ELF-1 (cell line): Measurements from ENCODE around the gene INHBC.

Experiments
- DNase-seq: peaks from one replicate; pipeline ENCODE4 v3.0.0-alpha.2; 2016; ENCODE audit warnings: low read depth, low spot score

Gene INHBC

DNA sequence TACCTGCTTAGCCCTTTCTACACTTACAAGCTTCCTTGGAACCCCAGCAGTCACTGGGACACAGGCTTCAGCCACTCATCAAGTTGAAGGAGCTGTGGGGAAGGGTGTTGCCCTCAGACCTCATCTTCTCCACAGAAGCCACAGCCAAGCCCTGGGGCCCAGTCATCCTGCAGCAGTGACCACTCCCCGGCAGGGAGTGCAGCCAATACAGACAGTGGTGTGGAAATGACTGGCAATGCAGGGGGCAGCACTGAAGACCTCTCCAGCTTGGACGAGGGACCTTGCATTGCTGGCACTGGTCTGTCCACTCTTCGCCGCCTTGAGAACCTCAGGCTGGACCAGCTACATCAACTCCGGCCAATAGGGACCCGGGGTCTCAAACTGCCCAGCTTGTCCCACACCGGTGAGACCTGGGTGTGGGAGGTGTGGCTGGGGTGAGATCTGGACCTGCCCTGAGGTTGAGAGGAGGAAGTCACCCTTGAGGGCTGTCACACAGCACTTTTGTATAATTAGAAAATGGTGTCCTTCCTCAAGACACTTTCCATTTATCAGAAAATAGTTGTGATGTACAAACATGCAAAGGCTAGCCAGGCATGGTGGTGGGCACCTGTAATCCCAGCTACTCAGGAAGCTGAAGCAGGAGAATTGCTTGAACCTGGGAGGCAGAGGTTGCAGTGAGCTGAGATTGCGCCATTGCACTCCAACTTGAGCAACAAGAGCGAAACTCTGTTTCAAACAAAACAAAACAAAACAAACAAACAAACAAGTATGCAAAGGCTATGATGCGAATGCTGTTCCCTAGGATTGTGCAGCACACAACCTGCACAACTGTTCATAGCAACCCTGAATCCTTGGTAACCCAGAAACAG, 34.9 kb downstream of the INHBC start:
- DNase-seq, result no peak

- DNase-seq, result no peak
Observed at GRCh38 chr12:57470286-57470969, 35.8 kb downstream of the INHBC start.

DNA sequence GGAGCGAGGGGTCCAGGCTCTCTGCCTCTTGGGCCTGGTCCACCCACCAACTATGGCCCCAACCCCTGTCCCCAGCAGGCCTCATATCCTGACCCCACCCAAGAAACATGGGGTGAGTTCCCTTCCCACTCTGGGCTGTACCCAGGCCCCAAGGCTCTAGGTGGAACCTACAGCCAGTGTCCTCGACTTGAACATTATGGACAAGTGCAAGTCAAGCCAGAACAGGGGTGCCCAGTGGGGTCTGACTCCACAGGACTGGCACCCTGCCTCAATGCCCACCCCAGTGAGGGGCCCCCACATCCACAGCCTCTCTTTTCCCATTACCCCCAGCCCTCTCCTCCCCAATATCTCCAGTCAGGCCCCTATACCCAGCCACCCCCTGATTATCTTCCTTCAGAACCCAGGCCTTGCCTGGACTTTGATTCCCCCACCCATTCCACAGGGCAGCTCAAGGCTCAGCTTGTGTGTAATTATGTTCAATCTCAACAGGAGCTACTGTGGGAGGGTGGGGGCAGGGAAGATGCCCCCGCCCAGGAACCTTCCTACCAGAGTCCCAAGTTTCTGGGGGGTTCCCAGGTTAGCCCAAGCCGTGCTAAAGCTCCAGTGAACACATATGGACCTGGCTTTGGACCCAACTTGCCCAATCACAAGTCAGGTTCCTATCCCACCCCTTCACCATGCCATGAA, 36.5 kb downstream of the INHBC start:
- no peak for DNase-seq

GRCh38 chr12:57471661-57472060, 37.1 kb downstream of the INHBC start:
- DNase-seq, result no peak

- no peak for DNase-seq
Observed at GRCh38 chr12:57472391-57472790, 37.8 kb downstream of the INHBC start.

DNA sequence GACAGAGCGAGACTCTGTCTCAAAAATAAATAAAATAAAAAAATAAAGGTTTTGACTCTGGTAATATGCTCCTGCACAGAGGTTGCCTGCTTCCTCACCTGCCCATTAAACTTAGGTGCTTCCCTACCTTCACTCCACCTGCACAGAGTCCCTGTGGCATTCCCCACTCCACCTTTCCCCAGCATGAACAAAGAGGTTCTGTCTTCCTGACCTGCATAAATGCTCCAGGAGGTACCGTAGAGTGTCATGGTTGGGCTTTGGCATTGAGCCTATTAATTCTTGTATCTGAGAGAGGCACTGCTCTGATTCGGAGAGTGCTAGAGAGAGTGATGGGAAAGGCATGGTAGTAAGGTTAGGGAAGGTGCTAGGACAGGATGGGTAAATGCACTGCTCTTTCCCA, 38.8 kb downstream of the INHBC start:
- DNase-seq, result no peak

DNA sequence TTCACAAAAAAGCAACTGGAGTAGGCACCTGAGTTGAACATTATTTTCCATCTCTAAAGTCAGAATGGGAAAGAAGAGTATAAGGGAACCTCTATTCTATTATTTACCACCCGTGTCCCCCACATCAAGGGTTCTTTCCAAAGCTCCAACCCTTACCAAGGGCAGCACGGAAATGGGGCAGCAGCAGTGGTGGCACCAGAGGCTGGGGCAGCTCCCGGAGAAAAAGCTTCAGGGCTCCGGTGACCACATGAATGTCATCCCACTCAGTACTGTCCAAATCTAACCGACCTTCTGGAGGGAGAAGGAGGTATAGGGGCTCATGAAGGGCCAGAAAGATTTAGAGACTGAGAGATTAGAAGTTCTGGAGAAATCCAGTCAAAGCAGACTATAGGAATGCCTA, 39.3 kb downstream of the INHBC start:
- no peak for DNase-seq

GRCh38 chr12:57474430-57474829, 39.8 kb downstream of the INHBC start:
- DNase-seq, result no peak

GRCh38 chr12:57474862-57475261, 40.3 kb downstream of the INHBC start:
- no peak for DNase-seq

DNA sequence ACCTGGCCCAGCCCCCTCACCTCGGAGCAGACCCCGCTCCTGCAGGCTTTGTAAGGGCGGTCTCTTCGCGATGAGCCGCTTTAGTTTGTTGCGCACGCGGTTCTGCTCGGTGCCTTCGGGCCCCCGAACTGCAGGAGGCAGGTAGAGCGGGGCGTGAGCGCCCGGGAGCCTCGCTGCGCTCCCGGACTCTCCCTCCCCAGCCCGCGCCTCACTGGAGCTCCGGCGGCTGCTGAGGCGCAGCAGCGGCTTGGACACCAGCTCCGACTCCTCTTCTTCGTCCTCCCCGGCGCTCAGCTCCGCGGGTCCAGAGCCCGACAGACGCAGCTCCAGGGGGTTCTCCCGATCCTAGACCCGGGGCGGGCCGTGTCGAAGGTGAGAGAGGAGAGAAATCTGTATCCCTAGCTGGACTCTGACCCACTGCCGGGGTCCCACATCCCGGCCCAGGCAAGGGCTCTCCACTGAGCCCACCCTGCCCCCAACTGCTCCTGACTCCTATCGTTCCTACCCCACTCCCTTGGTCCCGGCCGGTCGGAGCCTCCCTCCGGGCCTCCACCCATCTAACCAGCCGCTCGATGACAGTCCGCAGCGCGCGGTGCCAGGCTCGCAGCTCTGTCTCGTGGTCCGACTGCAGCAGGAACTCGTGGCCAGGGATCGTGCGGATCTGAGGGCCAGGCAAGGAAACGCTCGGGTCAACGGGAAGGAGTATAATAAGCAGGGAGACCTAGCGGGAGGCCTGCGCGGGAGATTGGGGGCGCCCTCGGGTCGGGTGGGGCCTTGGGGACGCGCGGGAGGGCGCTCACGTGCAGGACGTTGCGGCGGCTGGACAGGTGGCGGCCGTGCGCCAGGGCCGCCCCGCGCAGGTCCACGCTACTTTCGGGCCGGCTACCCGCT, 40.9 kb downstream of the INHBC start:
- DNase-seq, result peak; percentile 54

GRCh38 chr12:57476162-57476992, 41.8 kb downstream of the INHBC start:
- no peak for DNase-seq

DNA sequence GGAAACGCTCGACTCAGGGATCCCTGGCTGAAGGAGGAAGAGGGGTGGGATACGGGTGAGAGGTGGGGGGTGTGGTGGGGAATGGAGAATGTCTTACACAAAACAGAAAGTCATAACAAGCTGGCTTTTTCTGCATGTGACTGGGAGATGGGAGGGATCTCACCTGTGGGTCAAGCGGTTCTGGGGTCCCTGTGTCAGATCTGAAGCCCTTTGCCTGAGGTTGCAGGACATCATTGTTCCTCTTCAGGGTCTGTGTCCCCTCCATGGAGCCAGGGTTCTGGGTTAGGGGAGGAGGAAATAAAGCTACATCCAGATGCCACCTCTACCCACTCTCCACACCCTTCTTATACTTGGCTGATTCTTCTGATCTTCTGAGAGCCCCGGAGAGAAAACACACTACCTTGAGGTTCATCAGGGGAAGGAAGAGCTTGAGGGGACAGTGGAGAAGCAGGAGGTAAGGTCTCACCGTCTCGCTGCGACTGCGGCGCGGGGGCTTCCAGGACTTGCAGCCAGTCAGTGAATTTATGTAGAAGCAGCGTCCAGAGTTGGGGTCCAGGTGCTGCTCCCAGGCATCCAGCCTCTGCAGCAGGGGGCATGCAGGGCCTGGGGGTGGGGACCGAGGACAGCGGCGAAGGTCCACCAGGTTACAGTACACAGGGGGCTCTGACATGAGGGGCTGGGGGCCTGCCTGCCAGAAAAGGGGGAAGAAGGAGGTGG, 42.6 kb downstream of the INHBC start:
- DNase-seq, result no peak

GRCh38 chr12:57477710-57478681, 43.4 kb downstream of the INHBC start:
- peak; percentile 23 for DNase-seq

DNA sequence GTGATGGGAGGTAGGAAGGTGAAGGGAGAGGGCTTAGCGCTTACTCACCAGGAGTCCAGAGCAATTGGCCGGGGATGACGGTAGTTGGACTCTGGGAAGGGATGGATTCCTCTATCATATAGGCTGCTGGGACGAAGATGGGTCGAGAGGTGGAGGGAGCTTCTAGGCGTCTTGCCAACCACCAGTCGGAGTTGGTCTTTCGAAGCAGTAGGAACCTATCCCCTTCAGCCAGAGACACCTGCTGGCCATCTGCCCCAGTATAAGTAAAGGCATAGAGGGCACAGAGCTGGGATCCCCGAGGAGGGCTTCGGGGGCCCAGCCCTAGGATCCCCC, 44.4 kb downstream of the INHBC start:
- no peak for DNase-seq

DNA sequence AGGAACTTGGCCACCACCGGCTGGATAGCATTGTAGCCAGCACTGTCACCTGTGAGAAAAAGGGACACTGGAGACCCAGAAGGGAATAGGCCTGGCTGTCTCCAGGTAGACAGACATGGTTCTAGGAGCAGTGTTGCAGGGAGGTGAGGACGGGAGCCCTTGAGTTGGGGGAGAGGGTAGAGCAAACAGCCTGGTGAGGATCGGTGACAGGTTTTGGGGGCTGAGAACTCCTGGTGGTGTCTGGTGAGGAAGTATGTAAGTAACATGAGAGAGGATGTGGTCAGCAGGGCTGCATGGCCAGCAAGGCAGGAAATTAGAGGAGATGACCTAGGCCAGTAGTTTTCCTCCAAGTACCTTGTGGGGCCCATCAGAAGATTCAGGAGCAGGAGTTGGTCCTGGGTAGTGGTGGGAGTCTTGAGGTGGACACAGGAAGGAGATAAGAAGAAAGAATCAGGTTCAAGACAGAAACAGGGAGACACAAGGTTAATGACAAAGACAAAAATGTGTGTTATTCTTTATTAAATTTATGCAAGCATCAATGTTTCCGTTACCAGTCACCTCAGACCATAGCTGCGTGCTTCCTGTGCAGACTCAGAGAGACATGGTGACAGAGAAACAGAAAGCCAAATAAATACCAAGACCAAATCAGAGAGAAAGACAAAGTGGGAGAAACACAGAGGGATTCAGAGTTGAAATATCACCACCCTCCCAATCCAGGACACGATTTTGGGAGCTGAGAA, 45.0 kb downstream of the INHBC start, which contains the start of gene ARHGAP9:
ARHGAP9 (minus strand) TSS at position 491 of the 740 bp plus-strand sequence; CDS start at position 31, 460 bp downstream.
- no peak for DNase-seq

GRCh38 chr12:57481671-57482070, 47.1 kb downstream of the INHBC start:
- no peak for DNase-seq

- DNase-seq, result peak; percentile 21
Observed at GRCh38 chr12:57483466-57483865, 48.9 kb downstream of the INHBC start.

- DNase-seq, result no peak
Observed at GRCh38 chr12:57485695-57486094, 51.1 kb downstream of the INHBC start.
